Stimulated activated CD4-positive, alpha-beta T cell treated with anti-CD3 and anti-CD28 coated beads, Interleukin-15, amount 100 ng/mL, for 24 hours (primary cell): ENCODE data around the gene KDM8.
"Not testable (repeated sequence)": the region's sequence is repeated elsewhere in the genome, so short reads cannot be mapped to it uniquely, and the experiment has no call there.

Experiments used
- DNase-seq: peaks from one replicate; pipeline ENCODE4 v3.0.0-alpha.2; 2020

The KDM8 gene

GRCh38 chr16:27191352-27191924 is 11.9 kb upstream of the KDM8 start:
- no peak for DNase-seq

DNA sequence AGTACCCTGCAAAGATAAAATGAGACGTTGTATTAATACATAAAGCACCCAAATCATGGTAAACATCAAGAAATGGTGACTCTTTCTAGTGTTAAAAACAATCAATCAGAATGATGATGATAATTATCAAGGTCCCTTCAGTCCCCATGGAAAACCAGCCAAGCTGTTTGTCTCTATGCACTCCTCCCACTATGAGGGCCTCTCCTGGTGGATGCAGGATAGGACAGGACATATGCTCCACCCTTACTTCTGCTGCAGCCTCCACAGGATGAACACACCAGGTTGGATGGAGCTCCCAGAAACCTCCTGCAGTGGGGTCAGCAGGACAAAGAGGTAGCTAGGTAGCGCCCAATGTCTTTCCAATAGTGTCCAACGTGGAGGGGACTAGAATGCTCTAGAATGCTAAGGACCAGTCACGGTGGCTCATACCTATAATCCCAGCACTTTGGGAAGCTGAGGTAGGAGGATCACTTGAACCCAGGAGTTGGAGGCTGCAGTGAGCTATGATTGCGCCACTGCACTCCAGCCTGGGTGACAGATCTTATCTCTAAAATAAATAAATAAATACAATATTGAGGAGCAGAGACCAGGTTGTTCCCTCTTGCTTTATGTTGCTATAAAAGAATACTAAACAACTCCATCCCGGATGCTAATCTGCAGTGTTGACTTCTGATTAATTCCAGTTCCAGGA is 9.9 kb upstream of the KDM8 start:
- DNase-seq, result no peak

DNA sequence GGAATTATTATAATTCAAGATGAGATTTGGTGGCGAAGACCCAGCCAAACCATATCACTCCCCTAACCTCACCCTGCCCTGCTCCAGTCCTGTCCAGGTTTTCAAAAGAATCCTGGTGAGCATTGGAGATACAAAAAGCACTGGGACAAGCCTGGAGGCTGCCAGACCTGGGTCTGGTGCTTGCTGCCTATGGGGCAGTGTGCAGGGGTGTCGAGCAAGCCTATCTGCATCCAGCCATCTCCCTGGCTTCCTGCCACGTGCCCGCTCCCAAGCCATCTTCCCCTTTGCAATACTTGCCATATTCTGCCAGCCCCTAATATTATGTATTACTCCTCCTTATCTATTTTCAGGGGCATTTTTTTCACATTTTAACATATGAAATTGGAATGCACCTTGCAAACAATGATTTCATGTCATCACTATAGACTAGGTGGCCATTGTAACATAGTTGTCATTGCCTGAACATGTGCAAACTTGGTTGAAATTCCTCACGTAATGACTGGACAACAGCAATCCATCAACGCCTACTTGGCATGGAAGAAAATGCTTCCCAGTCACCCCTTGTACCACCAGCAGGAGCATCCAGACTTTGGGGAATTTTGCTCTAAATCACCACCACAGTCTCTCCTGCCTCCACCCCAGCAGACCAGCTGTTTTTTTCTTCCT is 8.1 kb upstream of the KDM8 start:
- no peak for DNase-seq

- DNase-seq, result no peak
Observed at GRCh38 chr16:27195941-27196595, 7.3 kb upstream of the KDM8 start.

DNA sequence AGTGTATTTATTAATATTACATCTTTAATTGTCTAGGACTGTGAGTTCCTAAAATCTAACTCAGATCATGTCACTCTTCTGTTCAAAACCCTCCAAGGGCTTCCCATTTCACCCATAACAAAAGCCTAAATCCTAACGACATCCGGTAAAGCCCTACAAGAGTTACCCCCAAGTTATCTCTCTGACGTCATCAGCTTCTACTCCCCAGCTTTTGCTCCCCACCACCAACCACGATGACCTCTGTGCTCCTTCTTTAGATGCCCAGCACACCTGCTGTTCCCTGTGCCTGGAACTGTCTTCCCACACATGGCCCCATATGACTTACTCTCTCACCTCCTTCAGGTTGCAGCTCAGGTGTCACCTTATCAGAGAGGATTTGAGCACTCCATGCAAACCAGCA is 6.3 kb upstream of the KDM8 start:
- DNase-seq, result no peak

- DNase-seq, result no peak
Observed at GRCh38 chr16:27198451-27199234, 4.7 kb upstream of the KDM8 start.

DNA sequence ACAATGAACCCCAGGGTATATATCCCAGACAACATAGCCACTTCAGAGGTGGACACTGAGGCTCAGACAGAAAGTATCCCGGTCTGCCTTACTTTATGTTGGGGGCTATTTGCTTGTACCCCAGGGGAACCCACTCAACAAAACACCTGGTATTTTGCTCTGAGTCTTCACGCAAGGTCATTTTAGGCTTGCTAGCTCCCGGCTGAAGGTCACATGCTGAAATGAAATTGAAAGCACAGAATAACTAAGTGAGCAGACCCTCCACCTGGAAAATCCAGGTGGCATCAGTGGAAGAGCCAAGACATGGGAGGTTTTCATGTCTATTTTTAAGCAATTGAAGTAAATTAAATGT is 4.1 kb upstream of the KDM8 start:
- DNase-seq, result no peak

GRCh38 chr16:27199736-27200135 is 3.6 kb upstream of the KDM8 start:
- DNase-seq, result peak; percentile 32

DNA sequence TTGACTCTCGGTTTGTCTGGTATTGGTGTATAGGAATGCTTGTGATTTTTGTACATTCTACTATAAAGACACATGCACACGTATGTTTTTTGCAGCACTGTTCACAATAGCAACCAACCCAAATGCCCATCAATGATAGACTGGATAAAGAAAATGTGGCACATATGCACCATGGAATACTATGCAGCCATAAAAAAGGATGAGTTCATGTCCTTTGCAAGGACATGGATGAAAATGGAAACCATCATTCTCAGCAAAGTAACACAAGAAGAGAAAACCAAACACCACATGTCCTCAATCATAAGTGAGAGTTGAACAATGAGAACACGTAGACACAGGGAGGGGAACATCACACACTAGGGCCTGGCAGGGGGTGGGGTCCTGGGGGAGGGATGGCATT is 2.4 kb upstream of the KDM8 start:
- not testable (repeated sequence) for DNase-seq

DNA sequence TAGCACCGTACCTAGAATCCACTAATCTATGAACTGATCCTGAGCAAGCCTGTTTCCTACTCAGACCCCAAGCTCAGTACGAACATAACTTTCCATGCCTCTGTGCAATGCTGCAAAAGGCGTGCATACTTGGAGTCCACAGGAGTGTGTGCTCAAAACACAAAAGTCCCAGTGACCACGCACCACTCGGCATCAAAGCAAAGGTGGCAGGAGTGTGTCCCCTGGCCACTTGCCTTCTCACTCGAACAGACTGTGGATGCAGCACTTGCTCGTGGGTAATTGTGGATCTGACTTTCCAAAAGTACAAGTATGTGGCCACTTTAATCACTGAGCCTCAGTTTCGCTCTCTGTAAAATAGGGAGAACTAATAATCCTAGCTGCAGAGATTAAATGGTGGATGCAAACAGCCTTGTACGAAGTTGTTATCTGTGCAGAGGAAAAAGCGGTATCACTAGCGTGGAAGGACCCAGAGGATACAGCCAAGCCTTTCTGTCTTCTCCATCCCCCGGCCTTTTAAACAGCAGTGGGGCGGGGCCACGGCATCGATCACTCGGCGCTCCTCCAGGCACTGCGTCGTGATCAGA is 311 bp upstream of the KDM8 start:
- DNase-seq, result peak; percentile 93

DNA sequence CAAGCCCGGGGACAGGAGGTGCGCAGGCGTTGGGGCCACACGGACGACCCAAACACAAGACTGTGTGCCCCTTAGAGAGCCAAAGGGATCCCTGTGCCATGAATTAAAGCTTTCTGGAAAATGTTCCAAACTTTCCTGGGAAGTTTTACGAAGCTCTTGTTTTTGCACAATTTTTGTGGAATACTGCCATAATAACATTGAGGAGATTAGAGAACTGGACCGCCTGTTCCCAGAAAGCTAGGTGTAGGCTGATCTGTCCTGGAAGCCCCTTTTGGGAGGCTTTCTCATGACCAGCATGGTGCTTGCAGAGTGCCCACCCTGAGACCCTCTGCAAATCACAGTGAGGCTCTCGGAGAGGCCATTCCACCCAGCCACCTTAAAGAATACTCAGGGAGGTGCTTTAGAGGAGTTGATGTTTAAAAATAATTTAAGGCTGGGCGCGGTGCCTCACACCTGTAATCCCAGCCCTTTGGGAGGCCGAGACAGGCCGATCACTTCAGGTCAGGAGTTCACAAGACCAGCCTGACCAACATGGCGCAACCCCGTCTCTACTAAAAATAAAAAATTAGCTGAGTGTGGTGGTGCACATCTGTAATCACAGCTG is 1.1 kb downstream of the KDM8 start:
- no peak for DNase-seq

DNA sequence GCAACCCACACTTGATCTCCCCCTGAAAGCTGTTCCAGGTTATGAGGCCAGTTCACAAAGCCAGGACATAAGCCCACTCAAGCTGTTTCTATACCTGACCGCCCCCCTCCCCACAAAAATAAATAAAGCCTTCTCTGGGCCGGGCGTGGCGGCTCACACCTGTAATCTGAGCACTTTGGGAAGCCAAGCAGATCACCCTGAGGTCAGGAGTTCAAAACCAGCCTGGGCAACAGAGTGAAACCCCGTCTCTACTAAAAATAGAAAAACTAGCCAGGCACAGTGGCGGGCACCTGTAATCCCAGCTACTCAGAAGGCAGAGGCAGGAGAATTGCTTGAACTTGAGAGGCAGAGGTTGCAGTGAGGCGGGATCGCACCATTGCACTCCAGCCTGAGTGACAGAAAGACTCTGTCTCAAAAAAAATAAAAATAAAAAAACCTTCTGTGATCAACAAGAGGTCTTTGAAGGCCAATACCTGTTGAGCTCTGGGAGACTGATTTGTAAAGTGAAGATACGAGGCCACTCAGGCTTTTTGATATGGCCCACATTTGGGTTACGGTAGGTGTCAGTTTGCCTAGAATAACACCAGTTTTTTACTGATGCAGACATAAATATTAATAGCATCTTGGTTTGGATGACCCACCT is 2.2 kb downstream of the KDM8 start:
- no peak for DNase-seq

DNA sequence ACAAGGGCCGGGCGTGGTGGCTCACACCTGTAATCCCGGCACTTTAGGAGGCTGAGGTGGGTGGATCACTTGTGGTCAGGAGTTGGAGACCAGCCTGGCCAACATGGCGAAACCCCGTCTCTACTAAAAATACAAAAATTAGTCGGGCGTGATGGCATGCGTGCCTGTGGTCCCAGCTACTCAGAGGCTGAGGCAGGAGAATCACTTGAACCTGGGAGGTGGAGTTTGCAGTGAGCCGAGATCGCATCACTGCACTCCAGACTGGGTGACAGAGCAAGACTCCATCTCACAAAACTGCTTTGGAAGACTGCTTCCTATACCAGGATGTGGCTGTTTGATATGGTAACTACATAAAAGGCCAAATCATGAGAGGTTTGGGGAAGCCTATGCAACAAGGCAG is 3.8 kb downstream of the KDM8 start:
- DNase-seq, result not testable (repeated sequence)

- no peak for DNase-seq
Observed at GRCh38 chr16:27208081-27208680, 4.9 kb downstream of the KDM8 start.

- DNase-seq, result no peak
Observed at GRCh38 chr16:27208796-27209195, 5.5 kb downstream of the KDM8 start.

DNA sequence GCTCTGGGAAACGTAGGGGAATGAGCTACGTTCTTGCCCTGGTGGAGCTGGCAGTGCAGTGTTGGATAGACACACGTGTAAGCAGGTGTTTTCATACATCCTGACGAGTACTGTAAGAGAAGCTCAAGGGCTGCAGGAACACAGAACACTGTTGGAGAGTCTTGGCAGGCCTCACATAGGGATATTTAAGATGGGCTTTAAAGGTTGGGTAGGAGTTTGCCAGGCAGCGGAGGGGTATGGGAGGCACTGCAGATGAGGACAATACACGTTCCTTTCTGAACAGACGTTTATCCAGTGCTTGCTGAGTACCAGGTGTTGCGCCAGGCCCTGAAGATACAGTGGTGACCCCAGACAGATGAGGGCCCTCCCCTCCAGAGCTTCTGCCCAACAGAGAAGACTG is 6.3 kb downstream of the KDM8 start:
- DNase-seq, result no peak

GRCh38 chr16:27210174-27210573 is 6.8 kb downstream of the KDM8 start:
- DNase-seq, result no peak

DNA sequence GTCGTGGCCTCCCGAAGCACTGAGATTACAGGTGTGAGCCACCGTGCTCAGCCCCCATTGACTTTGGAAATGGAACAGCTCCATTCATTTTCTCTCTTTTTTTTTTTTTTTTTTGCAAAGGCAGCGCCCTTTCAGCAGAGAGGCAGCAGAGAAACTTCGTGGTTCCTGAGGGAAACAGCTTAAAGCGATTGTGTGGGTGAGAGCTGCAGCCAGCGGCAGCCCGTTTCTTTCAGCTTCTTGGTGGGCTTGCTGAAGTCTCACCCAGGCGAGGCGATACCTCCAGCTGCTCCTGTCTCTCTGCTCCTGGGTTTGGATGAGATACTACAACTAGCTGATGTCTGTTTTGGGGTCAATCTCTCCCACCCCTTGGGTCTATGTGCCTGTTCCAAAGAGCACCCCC is 7.7 kb downstream of the KDM8 start:
- DNase-seq, result no peak

DNA sequence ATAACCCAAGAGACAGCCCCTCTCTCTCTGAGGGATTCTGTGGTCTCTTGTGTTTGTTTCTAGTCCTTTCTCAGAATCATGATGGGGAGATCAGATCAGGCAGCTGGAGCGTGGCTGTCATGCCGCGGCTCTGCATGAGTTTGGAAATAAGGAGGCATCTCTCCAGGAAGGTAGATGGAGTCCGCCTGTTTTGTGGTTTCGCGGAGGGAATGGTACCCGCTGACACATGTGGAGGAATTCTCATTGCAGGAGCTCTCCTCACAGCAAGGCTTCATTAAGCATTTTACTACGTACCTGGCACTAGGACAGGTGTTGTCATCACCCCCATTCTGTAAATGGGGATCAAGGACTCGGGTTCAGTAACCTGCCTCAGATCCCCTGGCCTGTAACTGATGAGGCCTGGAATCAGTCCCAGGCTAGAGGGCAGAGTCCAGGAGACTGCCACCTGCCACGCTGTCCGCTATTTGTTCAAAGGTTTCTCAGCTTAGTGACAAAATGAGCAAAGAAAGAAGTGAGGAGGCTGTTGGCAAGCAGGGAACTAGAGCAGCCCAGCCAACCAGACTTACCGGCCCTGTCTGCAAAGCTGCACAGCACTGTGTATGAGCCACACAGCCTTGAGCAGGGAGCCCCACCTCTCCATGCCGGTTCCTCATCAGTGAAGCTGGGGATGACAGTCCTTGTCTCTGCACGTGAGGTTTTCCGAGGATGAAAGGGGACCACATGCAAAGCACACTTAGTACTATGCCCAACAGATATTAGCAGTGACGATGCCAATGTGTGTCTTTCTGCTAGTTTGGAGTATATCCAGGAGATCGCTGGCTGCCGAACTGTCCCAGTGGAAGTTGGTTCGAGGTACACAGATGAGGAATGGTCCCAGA is 11.0 kb downstream of the KDM8 start:
- no peak for DNase-seq

GRCh38 chr16:27215660-27216059 is 12.3 kb downstream of the KDM8 start:
- DNase-seq, result no peak
